ENCODE measurements around the gene TBC1D1. TPM values are rescaled to one million over a fixed set of nuclear protein-coding genes. Genes with fewer than 3 reads are reported as not detected.

TBC1D1 gene
- total and polyA plus RNA-seq, 2 donors (not counting 1 experiment from before 2014, with no cell fraction given), result 39.7 to 90.0 TPM

DNA sequence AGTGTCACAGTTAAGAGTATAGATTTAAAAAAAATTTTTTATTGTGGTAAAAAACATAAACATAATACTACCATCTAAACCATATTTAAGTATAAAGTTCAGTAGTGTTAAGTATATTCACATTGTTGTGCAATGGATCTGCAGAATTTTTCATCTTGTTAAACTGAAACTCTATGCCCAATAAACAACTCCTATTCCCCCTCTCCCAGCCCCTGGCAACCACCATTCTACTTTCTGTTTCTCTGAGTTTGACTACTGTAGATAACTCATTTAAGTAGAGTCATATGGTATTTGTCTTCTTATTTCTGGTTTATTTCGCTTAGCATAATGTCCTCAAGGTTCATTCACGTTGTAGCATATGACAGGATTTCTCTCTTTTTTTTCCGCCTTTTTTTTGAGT lies 181.7 kb downstream of the TBC1D1 start:
- Histone ChIP-seq H3K27ac (ENCODE audit: insufficient read depth, low read length) (no peak overlapping the region), H2AFZ (ENCODE audit: low read length) (no peak overlapping the region)

DNA sequence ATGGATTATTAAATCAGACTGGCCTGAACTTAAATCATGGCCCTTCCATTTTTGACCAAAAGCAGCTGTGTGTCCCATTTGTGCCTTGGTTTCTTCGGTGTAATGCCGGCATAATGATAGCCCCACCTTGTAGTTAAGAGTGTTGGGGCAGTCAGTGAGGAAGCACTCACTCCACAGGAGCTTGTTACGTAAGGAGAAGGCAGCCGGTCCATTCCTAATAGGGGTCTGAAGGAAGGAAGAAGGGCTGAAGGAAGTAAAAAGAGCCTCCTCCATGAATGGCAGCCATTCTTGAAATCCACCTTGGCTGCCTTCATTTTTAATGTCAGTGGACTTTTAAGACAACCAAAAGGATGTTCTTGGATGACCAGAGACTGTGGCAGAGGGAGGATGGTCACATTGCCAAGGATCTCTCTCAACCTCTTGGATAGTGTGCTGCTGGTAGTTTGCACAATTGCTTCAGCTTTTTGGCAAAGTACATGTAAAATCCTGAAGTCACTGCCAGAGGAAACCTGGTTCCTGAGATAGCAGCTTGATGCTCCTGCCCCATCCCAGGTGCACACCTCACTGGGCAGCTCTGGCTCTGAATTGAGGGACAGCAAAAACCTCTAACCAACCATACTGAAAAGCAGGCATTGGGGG lies 182.8 kb downstream of the TBC1D1 start:
- TF ChIP-seq, protein P1, sequence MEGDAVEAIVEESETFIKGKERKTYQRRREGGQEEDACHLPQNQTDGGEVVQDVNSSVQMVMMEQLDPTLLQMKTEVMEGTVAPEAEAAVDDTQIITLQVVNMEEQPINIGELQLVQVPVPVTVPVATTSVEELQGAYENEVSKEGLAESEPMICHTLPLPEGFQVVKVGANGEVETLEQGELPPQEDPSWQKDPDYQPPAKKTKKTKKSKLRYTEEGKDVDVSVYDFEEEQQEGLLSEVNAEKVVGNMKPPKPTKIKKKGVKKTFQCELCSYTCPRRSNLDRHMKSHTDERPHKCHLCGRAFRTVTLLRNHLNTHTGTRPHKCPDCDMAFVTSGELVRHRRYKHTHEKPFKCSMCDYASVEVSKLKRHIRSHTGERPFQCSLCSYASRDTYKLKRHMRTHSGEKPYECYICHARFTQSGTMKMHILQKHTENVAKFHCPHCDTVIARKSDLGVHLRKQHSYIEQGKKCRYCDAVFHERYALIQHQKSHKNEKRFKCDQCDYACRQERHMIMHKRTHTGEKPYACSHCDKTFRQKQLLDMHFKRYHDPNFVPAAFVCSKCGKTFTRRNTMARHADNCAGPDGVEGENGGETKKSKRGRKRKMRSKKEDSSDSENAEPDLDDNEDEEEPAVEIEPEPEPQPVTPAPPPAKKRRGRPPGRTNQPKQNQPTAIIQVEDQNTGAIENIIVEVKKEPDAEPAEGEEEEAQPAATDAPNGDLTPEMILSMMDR (conservative IDR thresholded peaks at IDR 0.05 in 1 of 2, IDR thresholded peaks at IDR 0.05 in 1 of 2; ENCODE audit: low read depth in 1 of 2, low read length in 2 of 2), result no peak
- TF ChIP-seq EZH2 (IDR thresholded peaks at IDR 0.05; ENCODE audit: low read length, missing control alignments), result no peak
- H3K36me3 ChIP-seq (ENCODE audit: control insufficient read depth, insufficient read depth, low read length), result no peaks in the 10 kb centered on the region
- no peak overlapping the region for H3K4me2 ChIP-seq (ENCODE audit: extremely low read depth, insufficient read depth, low read length)
- no peak overlapping the region for H3K4me3 ChIP-seq (replicated peaks in 1 of 4; ENCODE audit: control extremely low read depth in 1 of 4, insufficient read depth in 1 of 4, low read depth in 3 of 4, low read length in 4 of 4)
- H2AFZ ChIP-seq (ENCODE audit: low read length), result no peak overlapping the region
- no peaks in the 10 kb centered on the region for H3K79me2 ChIP-seq (ENCODE audit: control insufficient read depth, insufficient read depth, low read length)
- H3K27ac ChIP-seq (ENCODE audit: insufficient read depth, low read length), result no peak overlapping the region
- no peaks in the 10 kb centered on the region for H3K27me3 ChIP-seq (ENCODE audit: control insufficient read depth, insufficient read depth, low read length)
- H4K20me1 ChIP-seq (ENCODE audit: control insufficient read depth, extremely low read depth, insufficient read depth, low read length), result no peaks in the 10 kb centered on the region
- no peak overlapping the region for H3K9ac ChIP-seq (ENCODE audit: insufficient read depth, low read length)
- no peaks in the 10 kb centered on the region for H3K9me3 ChIP-seq (ENCODE audit: control insufficient read depth, insufficient read depth, low read depth, low read length)
- DNase-seq (ENCODE audit: low read depth in 2 of 2), result no peak
- H3K4me1 ChIP-seq (ENCODE audit: control insufficient read depth, extremely low read depth, insufficient read depth, low read length), result peaks cover 5% of the 10 kb centered on the region

More for the DNA sequence above, 181.7 kb downstream of the TBC1D1 start:
- TF ChIP-seq, protein P1 (conservative IDR thresholded peaks at IDR 0.05 in 1 of 2, IDR thresholded peaks at IDR 0.05 in 1 of 2; ENCODE audit: low read depth in 1 of 2, low read length in 2 of 2), result no peak
- no peak for TF ChIP-seq EZH2 (IDR thresholded peaks at IDR 0.05; ENCODE audit: low read length, missing control alignments)
- H3K4me1 ChIP-seq (ENCODE audit: control insufficient read depth, extremely low read depth, insufficient read depth, low read length), result peaks cover 4% of the 10 kb centered on the region
- H3K9me3 ChIP-seq (ENCODE audit: control insufficient read depth, insufficient read depth, low read depth, low read length), result no peaks in the 10 kb centered on the region
- H3K79me2 ChIP-seq (ENCODE audit: control insufficient read depth, insufficient read depth, low read length), result no peaks in the 10 kb centered on the region
- DNase-seq (ENCODE audit: low read depth in 2 of 2), result peak in 1 of 2 donors; percentile 72
- H4K20me1 ChIP-seq (ENCODE audit: control insufficient read depth, extremely low read depth, insufficient read depth, low read length), result no peaks in the 10 kb centered on the region
- H3K4me3 ChIP-seq (replicated peaks in 1 of 4; ENCODE audit: control extremely low read depth in 1 of 4, insufficient read depth in 1 of 4, low read depth in 3 of 4, low read length in 4 of 4), result no peak overlapping the region
- no peaks in the 10 kb centered on the region for H3K36me3 ChIP-seq (ENCODE audit: control insufficient read depth, insufficient read depth, low read length)
- no peaks in the 10 kb centered on the region for H3K27me3 ChIP-seq (ENCODE audit: control insufficient read depth, insufficient read depth, low read length)
- no peak overlapping the region for H3K4me2 ChIP-seq (ENCODE audit: extremely low read depth, insufficient read depth, low read length)
- no peak overlapping the region for H3K9ac ChIP-seq (ENCODE audit: insufficient read depth, low read length)

DNA sequence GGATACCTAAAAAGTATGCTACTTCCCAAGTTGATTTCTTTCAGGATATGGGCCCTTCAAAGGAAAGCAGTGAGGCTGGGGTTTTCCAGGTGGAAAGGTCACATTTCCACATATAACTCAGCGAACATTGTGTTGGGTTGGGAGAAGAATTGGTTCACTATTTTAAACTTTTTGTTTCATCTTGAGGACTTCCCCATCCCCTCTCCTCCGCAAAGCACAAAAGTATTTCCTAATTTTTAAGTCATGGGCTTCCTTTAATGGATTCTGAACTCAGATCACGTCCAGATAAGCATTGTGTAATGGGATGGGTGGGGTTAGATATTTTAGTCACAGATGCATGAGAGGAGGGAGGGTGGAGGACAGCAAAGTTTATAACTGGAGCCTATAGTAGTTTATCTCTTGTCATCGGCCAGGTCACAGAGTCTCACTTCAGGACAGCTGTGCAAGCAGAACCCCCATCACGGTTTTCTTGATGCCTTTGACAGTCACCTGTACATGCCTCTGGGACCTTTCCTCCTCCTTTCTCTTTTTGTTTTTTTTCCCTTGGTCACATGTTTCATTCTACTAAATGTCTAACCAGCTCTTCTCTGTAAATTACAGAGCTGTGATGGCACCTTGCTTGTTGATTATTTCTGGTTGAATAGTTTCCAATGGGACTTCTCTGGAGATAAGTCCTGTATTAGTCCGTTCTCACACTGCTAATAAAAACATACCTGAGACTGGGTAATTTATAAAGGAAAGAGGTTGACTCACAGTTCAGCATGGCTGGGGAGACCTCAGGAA lies 184.7 kb downstream of the TBC1D1 start:
- H2AFZ ChIP-seq (ENCODE audit: low read length), result no peak overlapping the region
- H3K27ac ChIP-seq (ENCODE audit: insufficient read depth, low read length), result no peak overlapping the region
- TF ChIP-seq EZH2 (IDR thresholded peaks at IDR 0.05; ENCODE audit: low read length, missing control alignments), result no peak
- TF ChIP-seq, protein P1 (conservative IDR thresholded peaks at IDR 0.05 in 1 of 2, IDR thresholded peaks at IDR 0.05 in 1 of 2; ENCODE audit: low read depth in 1 of 2, low read length in 2 of 2), result no peak
- H3K4me3 ChIP-seq (replicated peaks in 1 of 4; ENCODE audit: control extremely low read depth in 1 of 4, insufficient read depth in 1 of 4, low read depth in 3 of 4, low read length in 4 of 4), result no peak overlapping the region
- H3K4me1 ChIP-seq (ENCODE audit: control insufficient read depth, extremely low read depth, insufficient read depth, low read length), result peaks cover 14% of the 10 kb centered on the region
- H4K20me1 ChIP-seq (ENCODE audit: control insufficient read depth, extremely low read depth, insufficient read depth, low read length), result no peaks in the 10 kb centered on the region
- H3K9ac ChIP-seq (ENCODE audit: insufficient read depth, low read length), result no peak overlapping the region
- H3K27me3 ChIP-seq (ENCODE audit: control insufficient read depth, insufficient read depth, low read length), result no peaks in the 10 kb centered on the region
- H3K79me2 ChIP-seq (ENCODE audit: control insufficient read depth, insufficient read depth, low read length), result no peaks in the 10 kb centered on the region
- no peaks in the 10 kb centered on the region for H3K9me3 ChIP-seq (ENCODE audit: control insufficient read depth, insufficient read depth, low read depth, low read length)
- peak overlapping the region; percentile 27 for H3K4me2 ChIP-seq (ENCODE audit: extremely low read depth, insufficient read depth, low read length)
- DNase-seq (ENCODE audit: low read depth in 2 of 2), result peak; percentile 32 to 83
- no peaks in the 10 kb centered on the region for H3K36me3 ChIP-seq (ENCODE audit: control insufficient read depth, insufficient read depth, low read length)
